Cardiac muscle cell (in vitro differentiated cells and primary cell): ENCODE data around the gene PRKACB. TPM values are rescaled to one million over a fixed set of nuclear protein-coding genes. Genes with fewer than 3 reads are reported as not detected.

Experiments used
- DNase-seq, 2 donors: peaks; one replicate each; pipeline versions ENCODE4 v3.0.0 to v3.0.0-alpha.2; 2010 to 2017; ENCODE audit warnings: low read depth in 1 of 2, low spot score in 1 of 2
- H3K27ac ChIP-seq: fragments of 200-600 bp; sonication (generic); 2 replicates; pipeline ENCODE4 v1.5.1; 2016
- H3K27me3 ChIP-seq: fragments of 200-600 bp; sonication (generic); 2 replicates; pipeline ENCODE4 v1.6.0; 2016; ENCODE audit warnings: control low read depth
- H3K36me3 ChIP-seq: fragments of 200-600 bp; sonication (generic); 2 replicates; pipeline ENCODE4 v1.5.1; 2016; ENCODE audit warnings: control low read depth
- H3K4me1 ChIP-seq: fragments of 200-600 bp; sonication (generic); 2 replicates; pipeline ENCODE4 v1.8.1; 2017; ENCODE audit warnings: low read depth, mild to moderate bottlenecking, mixed run types
- H3K4me3 ChIP-seq: fragments of 200-600 bp; sonication (generic); 2 replicates; pipeline ENCODE4 v1.5.1; 2016; ENCODE audit warnings: mild to moderate bottlenecking
- H3K9me3 ChIP-seq: fragments of 200-600 bp; sonication (generic); 2 replicates; pipeline ENCODE4 v1.5.1; 2017; ENCODE audit warnings: low read depth, mild to moderate bottlenecking, control low read depth
- polyA plus RNA-seq: library from polyadenylated mRNA; unstranded; fragments of >200 nt; fragmentation: Nextera tagmentation; extraction: Ambion mirVana; gene quantifications from 2 replicates; pipeline ENCODE4 v1.2.1, GENCODE V29; 2016
- total RNA-seq: library from RNA; depleted of rRNA; stranded (reverse); fragments of >200 nt; gene quantifications from 2 replicates; pipeline ENCODE4 v1.2.3, GENCODE V29; 2016
- TF ChIP-seq, protein P1 (sequence below): IDR thresholded peaks from 2 replicates; pipeline ENCODE4 v1.5.1; 2012; ENCODE audit warnings: low read depth, mild to moderate bottlenecking, low read length

The PRKACB gene
- total and polyA plus RNA-seq, 2 experiments from 2014 or later, result 21.2 to 27.1 TPM

DNA sequence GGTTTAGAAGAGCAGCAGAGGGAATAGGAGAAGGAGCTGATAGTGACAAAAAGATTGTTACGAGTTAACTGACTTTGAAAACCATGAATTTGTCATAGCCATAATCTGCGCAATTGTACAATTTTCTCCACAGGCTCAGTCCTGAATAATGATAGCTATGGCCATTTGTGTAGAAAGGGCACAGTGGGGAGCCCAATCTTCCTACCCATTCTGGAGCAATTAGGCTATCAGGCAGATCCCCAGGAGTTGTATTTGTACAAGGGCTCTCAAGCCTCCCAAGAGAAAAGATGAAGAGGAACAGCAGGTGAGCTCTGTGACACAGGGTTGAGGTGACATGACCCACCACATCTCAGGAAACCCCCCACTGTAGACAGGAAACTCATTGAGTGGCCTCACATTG, 115.3 kb downstream of the PRKACB start:
- Histone ChIP-seq H3K4me3 (no peak overlapping the region), H3K4me1 (no peaks in the 10 kb centered on the region), H3K27ac (no peak overlapping the region), H3K9me3 (no peaks in the 10 kb centered on the region), H3K36me3 (no peaks in the 10 kb centered on the region), H3K27me3 (no peaks in the 10 kb centered on the region)
- TF ChIP-seq, protein P1, sequence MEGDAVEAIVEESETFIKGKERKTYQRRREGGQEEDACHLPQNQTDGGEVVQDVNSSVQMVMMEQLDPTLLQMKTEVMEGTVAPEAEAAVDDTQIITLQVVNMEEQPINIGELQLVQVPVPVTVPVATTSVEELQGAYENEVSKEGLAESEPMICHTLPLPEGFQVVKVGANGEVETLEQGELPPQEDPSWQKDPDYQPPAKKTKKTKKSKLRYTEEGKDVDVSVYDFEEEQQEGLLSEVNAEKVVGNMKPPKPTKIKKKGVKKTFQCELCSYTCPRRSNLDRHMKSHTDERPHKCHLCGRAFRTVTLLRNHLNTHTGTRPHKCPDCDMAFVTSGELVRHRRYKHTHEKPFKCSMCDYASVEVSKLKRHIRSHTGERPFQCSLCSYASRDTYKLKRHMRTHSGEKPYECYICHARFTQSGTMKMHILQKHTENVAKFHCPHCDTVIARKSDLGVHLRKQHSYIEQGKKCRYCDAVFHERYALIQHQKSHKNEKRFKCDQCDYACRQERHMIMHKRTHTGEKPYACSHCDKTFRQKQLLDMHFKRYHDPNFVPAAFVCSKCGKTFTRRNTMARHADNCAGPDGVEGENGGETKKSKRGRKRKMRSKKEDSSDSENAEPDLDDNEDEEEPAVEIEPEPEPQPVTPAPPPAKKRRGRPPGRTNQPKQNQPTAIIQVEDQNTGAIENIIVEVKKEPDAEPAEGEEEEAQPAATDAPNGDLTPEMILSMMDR, result no peak
- DNase-seq, result no peak

- no peak overlapping the region for H3K27ac ChIP-seq
- no peaks in the 10 kb centered on the region for H3K9me3 ChIP-seq
- H3K4me3 ChIP-seq, result no peak overlapping the region
- no peaks in the 10 kb centered on the region for H3K4me1 ChIP-seq
- H3K27me3 ChIP-seq, result no peaks in the 10 kb centered on the region
- H3K36me3 ChIP-seq, result no peaks in the 10 kb centered on the region
- DNase-seq, result no peak
- TF ChIP-seq, protein P1, result no peak
Observed at GRCh38 chr1:84259989-84260388, 115.9 kb downstream of the PRKACB start.

- no peak for DNase-seq
- Histone ChIP-seq H3K4me3 (no peak overlapping the region), H3K4me1 (no peaks in the 10 kb centered on the region), H3K27ac (no peak overlapping the region), H3K9me3 (no peaks in the 10 kb centered on the region), H3K36me3 (no peaks in the 10 kb centered on the region), H3K27me3 (no peaks in the 10 kb centered on the region)
- TF ChIP-seq, protein P1, result no peak
Observed at GRCh38 chr1:84260852-84261518, 116.9 kb downstream of the PRKACB start.

- H3K27ac ChIP-seq, result no peak overlapping the region
- H3K36me3 ChIP-seq, result no peaks in the 10 kb centered on the region
- DNase-seq, result no peak
- no peaks in the 10 kb centered on the region for H3K9me3 ChIP-seq
- no peaks in the 10 kb centered on the region for H3K27me3 ChIP-seq
- H3K4me1 ChIP-seq, result no peaks in the 10 kb centered on the region
- no peak overlapping the region for H3K4me3 ChIP-seq
- TF ChIP-seq, protein P1, result no peak
Observed at GRCh38 chr1:84264961-84265360, 120.9 kb downstream of the PRKACB start.

DNA sequence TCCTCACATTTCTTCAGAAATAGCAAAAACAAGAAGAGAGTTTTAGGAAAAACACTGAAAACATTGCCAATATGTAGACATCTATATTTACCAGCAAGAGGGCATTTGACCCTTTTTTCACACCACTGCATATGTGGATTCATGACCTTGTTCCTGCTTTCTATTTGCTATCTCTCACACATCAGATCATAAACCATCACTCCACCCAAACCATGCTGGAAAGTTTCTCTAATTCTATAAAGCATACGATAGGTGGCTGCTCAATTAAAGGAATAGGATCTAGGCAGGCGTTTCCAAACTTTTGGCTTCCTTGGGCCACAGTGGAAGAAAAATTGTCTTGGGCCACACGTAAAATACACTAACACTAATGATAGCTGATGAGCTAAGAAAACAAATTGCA, 121.8 kb downstream of the PRKACB start:
- Histone ChIP-seq H3K27me3 (no peaks in the 10 kb centered on the region), H3K36me3 (no peaks in the 10 kb centered on the region), H3K4me3 (no peak overlapping the region), H3K4me1 (no peaks in the 10 kb centered on the region), H3K9me3 (no peaks in the 10 kb centered on the region), H3K27ac (no peak overlapping the region)
- no peak for DNase-seq
- TF ChIP-seq, protein P1, result no peak
